ENCODE results near the gene MBNL2.

MBNL2 gene

DNA sequence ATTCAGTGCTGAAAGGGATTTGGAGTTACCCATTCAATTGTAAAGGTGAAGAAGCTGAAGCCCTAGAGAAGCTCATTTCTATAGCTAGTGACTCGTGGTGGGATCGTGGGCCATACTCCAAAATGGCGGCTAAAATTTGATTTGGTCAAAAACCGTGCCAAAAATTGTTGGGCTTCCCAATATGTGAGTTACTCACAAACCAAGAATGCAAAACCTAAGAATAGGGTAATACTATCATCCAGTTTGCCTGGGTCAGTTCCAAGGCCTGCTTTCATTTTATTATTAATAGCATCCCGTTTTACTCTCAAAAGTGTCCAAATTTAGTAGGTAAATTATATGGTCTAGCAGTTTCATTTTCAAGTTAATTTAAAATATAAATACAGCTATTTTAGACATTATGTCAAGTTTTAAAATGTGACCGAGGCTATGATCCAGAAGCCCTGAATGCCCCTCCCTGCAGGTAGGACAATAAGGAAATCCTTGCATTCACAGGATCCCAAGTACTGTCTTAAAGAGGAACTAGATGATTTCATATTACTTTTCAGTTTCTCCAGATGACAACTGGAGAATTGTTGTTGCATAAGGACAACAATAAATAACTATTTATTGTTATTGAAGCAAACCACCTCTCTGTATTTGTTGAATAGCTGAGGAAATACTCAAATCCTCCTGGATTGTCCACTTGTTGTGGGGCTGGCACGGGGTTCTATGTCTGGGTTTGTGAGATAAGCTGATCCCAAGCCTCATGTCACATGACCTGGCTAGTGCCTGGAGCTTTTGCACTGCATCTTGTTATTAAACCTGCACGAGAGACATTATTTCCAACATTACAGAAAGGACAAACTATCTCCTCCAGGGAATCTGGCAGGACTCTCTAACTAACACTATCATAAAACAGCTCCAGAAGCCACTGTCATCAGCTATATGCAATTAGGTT is 200.3 kb downstream of the MBNL2 start:
- no peak for DNase-seq (ENCODE audit: low read depth in 2 of 2)

- no peak for DNase-seq (ENCODE audit: low read depth in 2 of 2)
Measured at GRCh38 chr13:97423300-97424045, 201.3 kb downstream of the MBNL2 start.

GRCh38 chr13:97425590-97425989 is 203.5 kb downstream of the MBNL2 start:
- no peak for DNase-seq (ENCODE audit: low read depth in 2 of 2)

DNA sequence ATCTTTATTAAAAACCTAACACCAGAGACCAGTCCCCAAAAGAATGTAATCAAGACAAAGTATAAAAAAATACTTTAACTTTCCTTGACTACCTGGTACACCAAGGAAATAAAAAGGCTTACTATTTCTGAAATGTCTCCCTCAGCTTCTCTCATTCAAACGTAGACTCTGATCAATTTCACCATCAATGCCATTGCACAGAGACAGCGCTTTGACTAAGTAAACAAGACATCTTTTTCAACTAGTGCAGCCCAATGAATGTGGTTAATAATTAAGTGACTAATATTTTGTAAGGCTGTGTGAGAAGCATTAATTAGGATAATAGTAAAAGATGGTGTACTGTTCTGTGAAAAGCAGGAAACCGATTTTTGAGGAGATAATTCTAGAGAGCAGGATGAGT is 204.6 kb downstream of the MBNL2 start:
- DNase-seq (ENCODE audit: low read depth in 2 of 2), result no peak

DNA sequence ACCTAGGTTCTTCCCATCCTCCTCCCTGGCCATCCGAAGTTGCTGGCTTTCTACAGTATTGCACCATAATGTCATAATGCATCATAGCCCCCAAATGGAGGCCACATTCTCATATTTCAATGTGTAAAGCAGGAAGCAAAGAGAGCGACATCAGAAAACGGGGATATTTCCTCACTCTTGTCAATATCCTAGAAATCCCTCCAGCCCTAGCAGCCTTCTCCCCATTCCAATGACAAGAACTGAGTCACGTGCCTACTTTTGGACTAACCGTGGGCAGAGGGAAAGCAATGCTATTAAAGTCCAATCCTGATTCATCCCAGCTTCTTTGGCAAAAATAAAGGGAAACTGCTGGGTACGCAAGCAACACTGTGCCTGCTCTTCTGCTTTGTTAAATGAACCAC is 207.5 kb downstream of the MBNL2 start:
- no peak for DNase-seq (ENCODE audit: low read depth in 2 of 2)

DNA sequence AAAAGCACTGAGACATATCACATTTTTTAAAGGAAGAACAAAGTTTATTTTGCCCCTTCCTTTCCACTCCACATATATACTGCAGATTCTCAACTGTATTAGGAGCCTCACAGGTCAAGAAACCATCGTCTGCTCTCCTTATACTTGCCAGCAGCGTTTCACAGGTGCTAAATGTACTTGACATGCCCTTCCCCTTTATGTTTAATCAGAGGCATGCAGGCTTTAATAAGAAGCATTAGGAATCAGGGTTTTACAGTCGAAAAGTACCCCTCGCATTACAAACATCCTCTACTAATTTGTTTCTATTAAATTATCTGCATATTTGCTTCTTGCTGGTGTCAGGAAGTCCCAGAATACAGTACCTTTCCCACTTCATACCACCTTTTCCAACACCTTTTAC is 208.2 kb downstream of the MBNL2 start:
- no peak for DNase-seq (ENCODE audit: low read depth in 2 of 2)

DNA sequence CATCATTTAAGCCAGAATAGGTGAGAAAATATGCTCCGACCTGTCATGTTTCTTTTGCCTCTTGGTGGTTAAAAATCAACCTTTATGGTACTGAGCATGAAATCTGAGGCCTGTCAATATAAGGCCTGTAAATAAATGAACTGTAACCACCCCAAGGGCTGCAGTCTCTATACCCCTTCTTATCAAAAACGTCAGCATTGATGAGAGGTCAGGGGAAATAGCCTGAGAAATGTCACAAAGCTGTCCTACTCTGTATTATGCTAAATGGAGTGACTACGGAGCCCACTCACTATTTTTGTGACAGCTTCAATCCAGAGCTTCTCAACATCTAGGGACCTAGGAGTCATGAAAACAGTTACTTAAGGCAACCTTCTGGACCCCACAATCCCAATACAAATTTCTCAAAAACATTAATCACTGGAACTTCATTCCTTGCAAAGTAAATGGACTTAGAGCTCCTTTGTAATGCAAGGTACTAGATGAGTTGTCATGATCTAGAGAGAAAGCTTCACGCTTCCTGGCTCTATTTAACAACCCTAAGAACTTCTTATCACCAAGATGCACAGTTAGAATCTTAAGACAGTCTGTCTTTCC is 209.1 kb downstream of the MBNL2 start:
- no peak for DNase-seq (ENCODE audit: low read depth in 2 of 2)

DNA sequence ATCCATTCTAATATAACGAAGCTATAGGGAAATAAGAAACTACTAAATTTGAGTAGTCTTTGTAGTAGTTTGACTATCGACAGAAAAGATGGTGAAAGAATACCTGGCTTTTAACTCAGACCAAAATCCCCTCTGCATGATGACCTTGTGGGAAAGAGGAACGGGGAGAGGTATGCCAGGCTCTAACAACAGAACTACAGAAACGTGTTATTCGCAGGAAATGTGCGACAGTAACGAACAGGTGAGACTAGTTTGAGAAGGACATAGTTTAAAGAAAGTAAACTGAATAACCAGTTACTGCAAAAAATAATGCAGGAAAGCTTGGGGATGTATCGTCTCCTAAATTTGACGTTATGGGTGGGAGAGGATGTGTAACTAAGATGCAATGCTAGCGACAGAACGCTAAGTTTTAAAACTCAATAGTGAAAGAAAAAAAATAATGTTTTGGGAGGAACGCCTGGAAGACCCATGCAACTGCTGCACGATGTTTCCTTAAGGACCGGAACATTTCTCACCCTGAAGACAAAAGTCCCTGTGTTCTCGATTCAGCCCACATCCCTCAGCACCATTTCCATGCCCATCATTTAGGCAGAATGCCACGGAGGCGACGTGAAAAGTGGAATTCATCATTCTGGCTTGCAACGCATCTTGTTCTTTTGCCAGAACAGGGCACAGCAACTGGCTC is 210.2 kb downstream of the MBNL2 start:
- no peak for DNase-seq (ENCODE audit: low read depth in 2 of 2)

DNA sequence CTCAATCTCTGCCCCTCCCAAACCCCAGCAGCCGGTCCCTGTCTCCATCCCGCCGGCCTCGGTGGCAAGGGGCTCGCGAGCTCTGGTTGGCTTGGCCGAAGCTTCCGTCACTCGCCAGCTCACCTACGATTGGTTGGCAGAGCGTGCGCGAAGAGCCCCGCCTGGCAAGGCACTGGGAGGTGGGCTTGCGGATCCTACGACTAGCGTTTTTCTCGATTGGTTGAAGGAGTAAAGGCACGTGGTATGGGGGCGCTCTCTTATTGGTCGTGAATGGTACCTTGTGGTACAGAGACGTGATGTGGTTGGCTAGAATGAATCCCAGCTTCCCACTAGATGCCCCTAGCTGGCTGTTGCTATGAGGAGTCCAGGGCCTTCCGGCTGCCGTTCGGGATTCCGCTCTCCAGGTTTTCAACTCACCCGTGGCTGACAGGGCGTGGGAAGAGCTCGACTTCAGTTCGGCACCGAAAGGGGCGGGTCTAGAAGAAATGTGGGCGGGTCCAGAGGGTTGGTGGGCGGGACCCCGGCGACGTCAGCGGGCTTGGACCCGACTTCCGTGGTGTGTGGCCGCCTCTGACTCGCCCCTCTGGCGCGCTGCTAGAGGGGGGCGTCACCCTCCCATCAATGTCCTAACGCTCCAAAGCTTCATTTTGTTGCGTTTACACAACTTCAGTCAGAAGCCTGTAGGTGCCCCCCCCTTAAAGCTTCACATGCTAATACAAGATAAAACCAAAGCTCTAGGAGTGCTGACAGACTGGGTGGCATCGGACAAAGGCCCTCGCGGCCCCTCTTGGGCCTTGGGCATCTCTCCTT is 211.0 kb downstream of the MBNL2 start:
- peak; percentile 100 for DNase-seq (ENCODE audit: low read depth in 2 of 2)

DNA sequence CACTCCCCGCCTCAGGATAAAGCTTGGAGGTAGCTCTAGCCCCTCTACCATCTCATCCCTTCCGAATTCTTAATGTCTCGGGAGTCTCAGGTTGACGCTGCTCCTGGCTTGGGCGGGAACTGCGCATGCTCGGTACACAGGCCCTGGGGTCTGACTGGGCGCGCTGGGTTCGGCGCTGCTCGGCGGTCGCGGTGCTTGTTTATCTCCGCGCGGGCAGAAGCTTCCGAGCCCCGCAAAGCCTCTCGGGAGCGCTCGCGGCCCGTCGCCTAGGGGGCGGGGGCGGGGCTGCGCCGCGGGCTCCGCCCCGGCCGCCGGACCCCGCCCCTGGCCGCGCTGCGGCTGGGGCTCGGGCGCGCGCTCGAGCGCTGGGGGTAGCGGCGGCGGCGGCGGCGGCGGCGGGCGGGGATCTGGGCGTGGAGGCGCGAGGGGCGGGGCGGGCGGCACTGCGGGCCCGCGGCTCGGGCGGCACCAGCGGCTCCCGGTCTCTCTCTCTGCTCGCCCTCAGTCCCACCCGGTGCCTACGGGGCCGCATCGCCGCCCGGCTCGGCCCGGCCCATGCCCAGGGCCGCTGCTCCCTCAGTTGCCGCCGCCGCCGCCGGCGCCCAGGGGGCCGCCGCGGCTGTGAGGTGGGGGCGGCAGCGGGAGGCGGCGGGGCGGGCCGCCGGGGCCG is 211.7 kb downstream of the MBNL2 start, which contains the start of gene RAP2A:
Gene RAP2A, plus strand, starts transcription at position 443 of the 670 bp plus-strand sequence. CDS start 302 bp downstream, outside the sequence.
- DNase-seq (ENCODE audit: low read depth in 2 of 2), result peak; percentile 80 to 84

DNA sequence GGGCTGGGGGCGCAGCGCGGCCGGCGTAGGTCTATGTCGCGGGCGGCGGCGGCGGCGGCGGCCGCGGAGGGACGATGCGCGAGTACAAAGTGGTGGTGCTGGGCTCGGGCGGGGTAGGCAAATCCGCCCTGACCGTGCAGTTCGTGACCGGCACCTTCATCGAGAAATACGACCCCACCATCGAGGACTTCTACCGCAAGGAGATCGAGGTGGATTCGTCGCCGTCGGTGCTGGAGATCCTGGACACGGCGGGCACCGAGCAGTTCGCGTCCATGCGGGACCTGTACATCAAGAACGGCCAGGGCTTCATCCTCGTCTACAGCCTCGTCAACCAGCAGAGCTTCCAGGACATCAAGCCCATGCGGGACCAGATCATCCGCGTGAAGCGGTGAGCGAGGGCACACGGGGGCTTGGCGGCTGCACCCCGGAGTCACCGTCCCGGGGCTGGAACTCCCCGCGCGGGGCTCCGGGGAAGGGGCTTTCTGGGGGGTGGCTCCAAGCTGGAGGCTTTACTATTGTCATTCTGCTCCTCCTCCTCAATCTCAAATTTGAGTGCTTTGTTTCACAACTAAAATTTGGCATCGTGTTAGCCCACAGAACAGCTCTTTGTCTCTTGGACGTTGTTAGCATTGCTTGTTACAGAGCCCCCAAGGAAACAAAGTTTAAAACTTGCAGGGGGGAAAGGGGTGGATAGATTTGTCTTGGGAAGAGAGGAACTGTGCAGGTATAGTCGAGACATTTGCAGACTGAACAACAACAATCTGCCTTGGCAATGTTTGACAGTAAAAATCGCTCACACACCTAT is 212.5 kb downstream of the MBNL2 start:
- no peak for DNase-seq (ENCODE audit: low read depth in 2 of 2)

DNA sequence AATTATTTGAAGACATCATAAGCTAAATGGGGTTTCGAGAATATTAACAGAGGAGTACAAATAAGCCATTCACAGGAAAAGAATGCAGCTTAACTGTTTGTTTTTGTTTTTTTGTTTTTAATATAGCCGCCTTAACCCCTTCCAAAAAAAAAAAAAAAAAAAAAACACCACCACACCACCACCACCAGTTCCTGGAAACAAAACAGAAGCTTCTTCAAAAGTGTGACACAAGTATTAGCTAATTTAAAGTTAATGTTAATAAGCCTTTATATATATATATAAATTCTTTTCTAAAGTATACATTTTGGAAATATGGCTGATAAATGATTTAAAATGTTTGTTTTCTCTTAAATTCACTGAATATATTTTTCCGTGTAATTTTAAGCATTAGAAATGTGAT is 213.2 kb downstream of the MBNL2 start:
- no peak for DNase-seq (ENCODE audit: low read depth in 2 of 2)

DNA sequence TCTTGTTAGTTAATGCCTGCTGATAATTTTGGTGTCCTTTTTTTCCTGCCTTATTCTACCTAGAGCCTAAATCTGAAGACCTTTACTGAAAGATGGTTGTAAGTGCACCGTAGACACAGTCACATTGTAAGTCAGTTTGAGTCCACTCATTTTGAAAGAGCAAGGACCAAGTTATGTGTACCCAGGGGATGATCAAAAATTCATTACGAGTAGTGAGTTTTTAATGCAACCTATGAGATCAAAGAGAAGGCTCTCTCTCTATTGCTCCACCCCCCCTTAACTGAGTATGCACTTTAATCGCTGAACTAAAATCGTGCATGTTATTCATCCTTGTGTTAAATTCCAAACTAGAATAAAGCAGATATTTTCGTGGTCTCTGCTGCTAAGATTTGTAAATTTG is 213.7 kb downstream of the MBNL2 start:
- no peak for DNase-seq (ENCODE audit: low read depth in 2 of 2)

DNA sequence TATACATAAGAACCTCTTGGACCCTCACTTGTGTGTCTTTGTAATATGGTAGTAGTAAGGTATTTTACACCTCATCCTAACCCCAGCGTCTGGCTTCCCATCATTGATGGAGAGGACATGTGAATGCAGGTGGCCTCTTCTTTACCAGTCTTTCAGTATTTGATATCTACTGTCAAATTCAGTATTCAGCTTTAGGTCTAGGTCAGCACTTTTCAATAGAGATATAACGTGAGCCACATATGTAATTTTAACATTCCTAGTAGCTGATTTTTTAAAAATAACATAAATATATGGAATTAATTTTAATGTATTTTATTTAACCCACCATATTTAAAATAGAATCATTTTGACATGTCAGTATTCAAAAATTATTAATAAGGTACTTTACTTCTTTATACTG is 214.7 kb downstream of the MBNL2 start:
- no peak for DNase-seq (ENCODE audit: low read depth in 2 of 2)

DNA sequence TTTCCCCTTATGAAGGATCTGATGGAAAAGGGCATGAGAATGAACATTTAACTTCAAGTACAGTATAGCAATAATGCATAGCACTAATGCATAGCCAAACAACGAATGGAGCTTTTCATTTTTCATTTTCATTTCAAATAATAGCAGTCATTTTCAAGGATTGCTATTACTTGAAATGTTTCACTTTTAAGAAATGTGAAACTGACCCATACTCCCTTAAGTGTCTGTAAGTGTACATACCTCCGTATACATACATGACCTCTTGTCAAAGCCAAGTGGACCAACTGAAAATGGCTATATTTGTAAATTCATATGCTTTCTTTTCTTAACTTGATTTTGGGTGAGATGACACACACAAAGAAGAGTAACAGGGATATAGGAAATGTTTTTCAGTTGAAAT is 215.6 kb downstream of the MBNL2 start:
- no peak for DNase-seq (ENCODE audit: low read depth in 2 of 2)

GRCh38 chr13:97438856-97439595 is 216.9 kb downstream of the MBNL2 start:
- DNase-seq (ENCODE audit: low read depth in 2 of 2), result no peak

GRCh38 chr13:97440598-97441170 is 218.6 kb downstream of the MBNL2 start:
- DNase-seq (ENCODE audit: low read depth in 2 of 2), result no peak

DNA sequence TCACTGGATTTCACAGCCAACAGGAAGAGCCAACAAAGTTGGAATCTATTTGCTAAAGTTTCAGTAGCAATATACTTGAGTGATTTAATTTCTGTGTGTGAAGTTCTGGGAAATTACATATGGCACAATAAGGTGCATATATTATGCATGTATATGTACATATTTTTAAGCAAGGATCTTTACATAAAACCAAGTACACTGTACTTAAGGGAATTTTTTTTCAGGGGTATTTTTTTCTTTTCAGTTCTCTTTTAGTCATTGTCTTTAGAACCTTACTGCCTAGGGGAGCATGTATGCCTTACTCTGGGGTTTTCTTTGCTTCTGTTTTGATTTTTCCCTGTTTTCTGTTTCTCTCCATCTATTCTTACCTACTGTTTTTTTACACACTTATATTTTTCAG is 219.2 kb downstream of the MBNL2 start:
- no peak for DNase-seq (ENCODE audit: low read depth in 2 of 2)
